Measurements from ENCODE around the gene ADRA2C.

- no peak for TF ChIP-seq CTCF (IDR thresholded peaks at IDR 0.05; ENCODE audit: low read length)
- TF ChIP-seq EZH2 (IDR thresholded peaks at IDR 0.05; ENCODE audit: borderline replicate concordance, low read length): no peak
These were observed 34.2 kb downstream of the ADRA2C start for GRCh38 chr4:3800351-3800750.

All from OCI-LY1 (cell line).